Hepatocyte (in vitro differentiated cells): Measurements from ENCODE around the gene EIF3B. TPM values are rescaled to one million over a fixed set of nuclear protein-coding genes. Genes with fewer than 3 reads are reported as not detected.

Experiments
- DNase-seq: peaks from one replicate; pipeline ENCODE4 v3.0.0-alpha.2; 2016; ENCODE audit warnings: low spot score
- H2AFZ ChIP-seq: fragments of 200-600 bp; sonication (generic); 2 replicates; pipeline ENCODE4 v1.6.0; 2016; ENCODE audit warnings: antibody characterized with exemption, mild to moderate bottlenecking
- H3K27ac ChIP-seq: fragments of 200-600 bp; sonication (generic); 2 replicates; pipeline ENCODE4 v1.5.1; 2016; ENCODE audit warnings: mild to moderate bottlenecking
- H3K27me3 ChIP-seq: fragments of 200-600 bp; sonication (generic); 2 replicates; pipeline ENCODE4 v1.6.1; 2016
- H3K36me3 ChIP-seq: fragments of 200-600 bp; sonication (generic); replicated peaks from 2 replicates; pipeline ENCODE4 v1.5.1; 2016; ENCODE audit warnings: low read depth; ENCODE audit not compliant: insufficient read depth
- H3K4me1 ChIP-seq: fragments of 200-600 bp; sonication (generic); 2 replicates; pipeline ENCODE4 v1.5.1; 2016; ENCODE audit warnings: mild to moderate bottlenecking, moderate library complexity; ENCODE audit not compliant: insufficient read depth
- H3K4me2 ChIP-seq: fragments of 200-600 bp; sonication (generic); 2 replicates; pipeline ENCODE4 v1.6.0; 2016
- H3K4me3 ChIP-seq: fragments of 200-600 bp; sonication (generic); 2 replicates; pipeline ENCODE4 v1.5.1; 2016; ENCODE audit warnings: mild to moderate bottlenecking
- H3K79me2 ChIP-seq: fragments of 200-600 bp; sonication (generic); 2 replicates; pipeline ENCODE4 v1.6.0; 2017; ENCODE audit warnings: mild to moderate bottlenecking
- H3K9me2 ChIP-seq: fragments of 200-600 bp; sonication (generic); replicated peaks from 2 replicates; pipeline ENCODE4 v1.6.0; 2017; ENCODE audit warnings: mild to moderate bottlenecking; ENCODE audit not compliant: insufficient read depth
- H3K9me3 ChIP-seq: fragments of 200-600 bp; sonication (generic); 2 replicates; pipeline ENCODE4 v1.5.1; 2016; ENCODE audit warnings: low read depth, mild to moderate bottlenecking
- H4K20me1 ChIP-seq: fragments of 200-600 bp; sonication (generic); 2 replicates; pipeline ENCODE4 v1.6.0; 2016; ENCODE audit warnings: mild to moderate bottlenecking; ENCODE audit not compliant: insufficient read depth, poor library complexity, severe bottlenecking
- CTCF ChIP-seq: fragments of 200-600 bp; sonication (generic); IDR thresholded peaks from 2 replicates; pipeline ENCODE4 v1.5.1; 2016; ENCODE audit warnings: antibody characterized with exemption, mild to moderate bottlenecking; ENCODE audit not compliant: poor library complexity
- EZH2 ChIP-seq: fragments of 200-600 bp; sonication (generic); IDR thresholded peaks from 2 replicates; pipeline ENCODE4 v1.6.1; 2016; ENCODE audit warnings: antibody characterized with exemption, mild to moderate bottlenecking, borderline replicate concordance
- EZH2phosphoT487 ChIP-seq: fragments of 200-600 bp; sonication (generic); IDR thresholded peaks from one replicate; pipeline ENCODE4 v1.6.1; 2018; ENCODE audit warnings: antibody characterized with exemption, mild to moderate bottlenecking, low read depth, moderate library complexity; ENCODE audit not compliant: unreplicated experiment, severe bottlenecking
- WGBS: methylation state at CpG from one replicate; pipeline ENCODE4 v1.1.6; 2016; ENCODE audit warnings: low lambda C conversion rate; ENCODE audit errors: missing lambda C conversion rate; 5-methylcytosine and 5-hydroxymethylcytosine counted together
- polyA plus RNA-seq: library from polyadenylated mRNA; unstranded; fragments of >200 nt; fragmentation: Nextera tagmentation; extraction: Ambion mirVana; gene quantifications from 2 replicates; pipeline ENCODE4 v1.2.1, GENCODE V29; 2016
- total RNA-seq: library from RNA; depleted of rRNA; stranded (reverse); fragments of >200 nt; gene quantifications from 2 replicates; pipeline ENCODE4 v1.2.3, GENCODE V29; 2014

EIF3B gene
- total and polyA plus RNA-seq, 2 experiments from 2014 or later, result 122 to 145 TPM

GRCh38 chr7:2411049-2411448, 56.4 kb downstream of the EIF3B start:
- H3K4me1 ChIP-seq, result peaks cover 18% of the 10 kb centered on the region
- peak overlapping the region; percentile 78 for H3K27ac ChIP-seq
- TF ChIP-seq EZH2phosphoT487 (no peak), EZH2 (no peak), CTCF (no peak)
- no peaks in the 10 kb centered on the region for H4K20me1 ChIP-seq
- H3K79me2 ChIP-seq, result peaks cover 76% of the 10 kb centered on the region
- H3K27me3 ChIP-seq, result no peaks in the 10 kb centered on the region
- H3K36me3 ChIP-seq, result no peaks in the 10 kb centered on the region
- WGBS, result 96% methylated on average over 1 of the region's 1 CpG
- DNase-seq, result no peak
- H3K9me2 ChIP-seq, result no peaks in the 10 kb centered on the region
- no peak overlapping the region for H2AFZ ChIP-seq
- no peak overlapping the region for H3K4me2 ChIP-seq
- H3K4me3 ChIP-seq, result no peak overlapping the region
- H3K9me3 ChIP-seq, result no peaks in the 10 kb centered on the region

- peak overlapping the region; percentile 78 for H3K27ac ChIP-seq
- H4K20me1 ChIP-seq, result no peaks in the 10 kb centered on the region
- H3K9me3 ChIP-seq, result no peaks in the 10 kb centered on the region
- peaks cover 78% of the 10 kb centered on the region for H3K79me2 ChIP-seq
- peaks cover 18% of the 10 kb centered on the region for H3K4me1 ChIP-seq
- H2AFZ ChIP-seq, result no peak overlapping the region
- TF ChIP-seq EZH2, result no peak
- no peaks in the 10 kb centered on the region for H3K27me3 ChIP-seq
- no peak overlapping the region for H3K4me3 ChIP-seq
- no peak for DNase-seq
- H3K9me2 ChIP-seq, result no peaks in the 10 kb centered on the region
- WGBS, result 51% methylated on average over 12 of the region's 12 CpGs
- no peaks in the 10 kb centered on the region for H3K36me3 ChIP-seq
- H3K4me2 ChIP-seq, result peak overlapping the region; percentile 52
Observed at GRCh38 chr7:2411815-2412586, 57.4 kb downstream of the EIF3B start.

GRCh38 chr7:2412587-2413201, 58.1 kb downstream of the EIF3B start:
- Histone ChIP-seq H3K27me3 (no peaks in the 10 kb centered on the region), H3K4me1 (peaks cover 18% of the 10 kb centered on the region), H3K36me3 (no peaks in the 10 kb centered on the region), H3K4me3 (no peak overlapping the region), H3K9me2 (no peaks in the 10 kb centered on the region), H3K4me2 (peak overlapping the region; percentile 52), H3K9me3 (no peaks in the 10 kb centered on the region), H3K27ac (peak overlapping the region; percentile 78), H2AFZ (no peak overlapping the region), H4K20me1 (no peaks in the 10 kb centered on the region), H3K79me2 (peaks cover 76% of the 10 kb centered on the region)
- no peak for DNase-seq
- WGBS, result 60% methylated on average over 3 of the region's 3 CpGs
- TF ChIP-seq EZH2, result no peak
- TF ChIP-seq CTCF, result no peak
- TF ChIP-seq EZH2phosphoT487, result no peak

- WGBS, result 98% methylated on average over 5 of the region's 5 CpGs
Observed at GRCh38 chr7:2416063-2416462, 61.4 kb downstream of the EIF3B start.

More at GRCh38 chr7:2416063-2416462, 61.4 kb downstream of the EIF3B start:
- Histone ChIP-seq H3K36me3 (no peaks in the 10 kb centered on the region), H3K4me3 (no peak overlapping the region), H3K27me3 (no peaks in the 10 kb centered on the region), H2AFZ (no peak overlapping the region), H3K9me2 (no peaks in the 10 kb centered on the region), H3K9me3 (no peaks in the 10 kb centered on the region), H3K4me1 (peaks cover 18% of the 10 kb centered on the region), H3K4me2 (no peak overlapping the region), H3K79me2 (peaks cover 67% of the 10 kb centered on the region), H4K20me1 (peaks cover 3% of the 10 kb centered on the region), H3K27ac (no peak overlapping the region)
- no peak for DNase-seq
- TF ChIP-seq CTCF, result no peak
- no peak for TF ChIP-seq EZH2
